Body of pancreas (tissue), 4 donors: Measurements from ENCODE around the gene URB2.

Experiments
- CTCF ChIP-seq, 7 experiments: fragments of 450-650 bp in 4 of 7; fragments of 200-600 bp in 3 of 7; sonication (generic) in 3 of 7; IDR thresholded peaks; one replicate each; pipeline ENCODE4 v1.5.1; 2016 to 2019; ENCODE audit warnings: antibody characterized with exemption in 7 of 7
- POLR2A ChIP-seq, 3 donors: fragments of 450-650 bp; IDR thresholded peaks; one replicate each; pipeline ENCODE4 v1.6.1; 2016; ENCODE audit warnings: antibody characterized with exemption in 3 of 3, mild to moderate bottlenecking in 2 of 3

GRCh38 chr1:229629261-229629660 is 3.2 kb downstream of the URB2 start:
- TF ChIP-seq CTCF (IDR thresholded peaks at IDR 0.05), result no peak
- no peak for TF ChIP-seq POLR2A (IDR thresholded peaks at IDR 0.05)
